ENCODE measurements around the gene GALNT12.

The GALNT12 gene

GRCh38 chr9:98805506-98806272 is 1.8 kb upstream of the GALNT12 start:
- no peak for DNase-seq

- no peak for DNase-seq
These were observed 955 bp upstream of the GALNT12 start for GRCh38 chr9:98806394-98807035.

- DNase-seq = peak; percentile 15
These were observed 335 bp downstream of the GALNT12 start for GRCh38 chr9:98807814-98808195.

- no peak for DNase-seq
These were observed 943 bp downstream of the GALNT12 start for GRCh38 chr9:98808411-98808815.

DNA sequence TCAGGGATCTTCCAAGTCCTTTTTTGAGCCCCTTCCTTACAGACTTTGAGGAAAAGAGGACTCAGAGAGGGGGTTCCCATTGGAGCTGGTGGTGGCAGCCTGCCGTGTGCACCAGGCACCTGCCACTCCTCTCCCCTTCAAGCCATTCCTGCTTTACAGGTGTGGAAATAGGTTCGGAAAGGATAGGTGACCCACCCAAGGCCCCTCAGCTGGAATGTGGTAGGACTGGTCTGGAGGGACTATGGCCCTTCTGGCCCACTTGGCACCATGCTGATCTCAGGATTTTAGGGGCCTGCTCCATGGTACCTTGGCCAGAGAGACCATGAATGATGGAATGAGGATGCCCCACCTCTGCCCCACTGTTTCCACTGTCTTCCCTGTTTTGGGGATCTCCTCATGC is 1.4 kb downstream of the GALNT12 start:
- DNase-seq = no peak

DNA sequence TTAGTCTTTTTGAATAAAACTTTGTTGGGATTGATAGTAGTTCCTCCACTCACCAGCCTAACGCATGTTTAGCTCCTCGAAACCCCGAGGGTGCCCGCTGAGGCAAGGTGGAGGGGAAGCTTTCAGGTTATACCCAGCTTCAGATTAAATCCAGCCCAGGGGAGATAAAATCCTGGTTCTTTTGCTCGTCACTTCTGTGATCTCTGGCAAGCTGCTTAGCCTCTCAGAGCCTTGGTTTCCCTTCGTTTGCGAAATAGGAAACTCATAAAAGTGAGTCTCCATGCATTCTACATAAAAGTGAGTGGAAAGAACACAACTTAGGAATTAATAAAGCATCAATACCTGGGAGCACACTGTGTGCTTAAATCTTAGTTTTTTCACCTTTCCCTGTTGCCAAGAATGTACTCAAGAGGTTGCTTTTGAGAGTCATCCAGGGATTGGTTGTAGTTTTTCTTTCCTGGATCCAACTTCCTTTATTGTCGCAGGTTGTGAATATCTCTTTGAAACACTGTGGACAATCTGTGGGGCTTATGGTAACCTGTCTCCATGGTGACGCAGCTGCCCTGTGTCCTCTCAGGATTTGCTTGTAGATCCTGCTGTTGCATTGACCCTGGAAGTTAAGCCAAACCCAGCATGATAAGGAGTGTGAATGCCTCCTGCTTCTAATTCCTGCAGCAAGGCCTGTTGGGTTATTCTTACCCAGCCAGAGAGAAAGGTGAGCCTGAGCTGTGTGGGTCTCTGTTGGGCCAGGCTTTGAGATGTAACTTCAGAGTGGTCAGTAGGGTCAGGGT is 2.0 kb downstream of the GALNT12 start:
- DNase-seq = no peak

- DNase-seq = no peak
These were observed 2.8 kb downstream of the GALNT12 start for GRCh38 chr9:98810102-98810842.

DNA sequence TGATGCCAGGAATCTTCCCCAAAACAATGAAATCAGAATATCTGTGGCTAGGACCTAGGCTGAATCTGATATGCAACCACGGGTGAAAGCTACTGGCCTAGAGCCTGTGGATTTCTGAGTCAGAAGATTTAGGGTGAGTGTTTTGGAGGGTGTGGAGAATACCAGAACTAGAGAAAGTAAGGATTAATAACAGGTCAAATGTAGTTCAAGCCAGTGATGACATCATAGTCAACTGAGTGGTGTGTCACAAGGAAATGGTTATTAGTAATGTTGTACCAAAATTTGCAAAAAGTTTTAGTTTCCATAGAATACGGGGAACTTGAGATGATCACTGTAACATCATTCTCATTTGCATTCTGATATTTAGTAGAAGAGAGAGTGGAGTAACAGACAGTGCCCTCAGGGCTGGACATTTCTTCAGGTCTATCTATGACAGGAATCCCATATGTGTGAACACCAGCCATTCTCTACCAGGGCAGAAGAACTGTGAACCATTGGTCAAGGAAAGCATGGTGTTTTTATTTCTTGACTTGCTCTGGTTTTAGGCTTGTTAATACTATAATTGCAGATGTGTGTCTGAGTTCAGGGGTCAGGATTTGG is 3.7 kb downstream of the GALNT12 start:
- DNase-seq = no peak

DNA sequence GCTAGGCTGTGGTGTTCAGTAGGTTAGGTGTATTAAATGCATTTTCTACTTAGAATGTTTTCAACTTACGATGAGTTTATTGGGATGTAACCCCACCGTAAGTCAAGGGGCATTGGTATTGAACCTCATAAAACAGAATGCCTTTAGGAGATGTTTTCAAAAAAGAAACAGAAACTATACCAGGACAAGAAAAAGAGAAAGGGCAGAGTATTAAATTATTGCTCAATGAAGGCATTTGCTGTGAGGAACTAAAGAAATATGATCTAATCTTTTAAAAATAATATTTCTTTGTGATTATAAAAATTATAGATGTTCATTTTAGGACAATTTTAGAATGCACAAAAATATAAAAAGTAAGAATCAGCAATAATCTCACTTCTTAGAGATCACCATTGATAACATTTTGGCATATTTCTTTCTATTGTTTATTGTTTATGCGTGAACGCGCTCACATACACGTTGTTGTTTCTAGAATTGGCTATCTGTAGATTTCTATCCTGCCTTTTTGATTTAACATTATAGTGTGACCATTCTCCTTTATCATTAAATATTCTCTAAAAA is 8.0 kb downstream of the GALNT12 start:
- no peak for DNase-seq

DNA sequence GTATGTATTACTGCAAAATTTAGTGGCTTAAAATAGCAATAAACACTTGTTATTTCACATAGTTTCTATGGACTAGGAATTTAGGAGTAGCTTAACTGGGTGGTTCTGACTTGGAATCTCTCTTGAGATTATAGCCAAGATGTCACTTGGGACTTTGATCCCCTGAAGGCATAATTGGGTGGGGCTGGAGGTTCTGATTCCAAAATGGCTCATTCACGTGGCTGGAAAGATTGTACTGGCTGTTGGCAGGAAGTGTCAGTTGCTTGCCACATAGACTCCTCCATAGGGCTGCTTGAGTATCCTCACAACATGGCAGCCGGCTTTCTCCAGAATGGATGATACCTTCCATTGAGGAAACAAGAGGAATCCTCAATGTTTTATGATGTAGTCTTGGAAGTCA is 11.3 kb downstream of the GALNT12 start:
- DNase-seq = no peak

DNA sequence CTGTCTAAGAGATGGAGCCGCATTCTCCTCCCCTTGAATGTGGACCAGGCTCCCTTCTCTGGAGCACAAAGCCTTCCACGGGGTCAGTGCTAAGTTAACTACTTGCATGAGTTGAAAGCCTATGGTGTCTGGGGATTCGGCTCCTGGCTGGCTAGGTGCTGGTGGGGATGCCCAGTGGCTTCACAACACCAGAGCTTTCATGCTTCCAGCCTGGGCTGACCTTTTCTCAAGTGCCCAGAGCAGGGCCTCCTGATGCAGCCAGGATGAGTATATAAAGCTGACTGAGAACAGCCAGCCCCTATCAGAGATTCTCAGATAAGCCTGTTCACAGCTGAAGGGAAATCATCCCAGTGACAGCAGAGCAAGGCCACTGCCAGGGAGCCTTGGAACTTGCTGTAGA is 11.8 kb downstream of the GALNT12 start:
- DNase-seq = no peak

DNA sequence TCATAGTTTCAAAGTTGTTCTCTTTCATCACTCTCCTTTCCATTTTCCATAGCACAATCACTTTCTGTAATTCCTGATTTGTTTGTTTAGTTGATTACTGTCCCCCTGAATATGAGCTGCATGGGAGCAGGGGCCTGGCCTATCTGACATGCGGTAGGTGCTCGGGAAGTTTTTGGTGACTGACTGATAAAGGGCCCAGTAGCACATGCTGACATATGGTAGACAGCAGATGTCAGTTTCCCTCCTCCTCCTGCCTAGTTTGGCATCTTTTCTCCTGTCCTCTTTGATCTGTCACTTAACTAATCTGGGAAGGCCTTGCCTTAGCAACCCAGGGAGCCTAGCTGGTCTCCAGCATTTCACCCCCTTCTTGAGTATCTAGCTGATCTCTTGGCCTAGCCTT is 14.4 kb downstream of the GALNT12 start:
- DNase-seq = no peak

- no peak for DNase-seq
These were observed 15.2 kb downstream of the GALNT12 start for GRCh38 chr9:98822661-98823060.

- no peak for DNase-seq
These were observed 16.3 kb downstream of the GALNT12 start for GRCh38 chr9:98823666-98824334.

DNA sequence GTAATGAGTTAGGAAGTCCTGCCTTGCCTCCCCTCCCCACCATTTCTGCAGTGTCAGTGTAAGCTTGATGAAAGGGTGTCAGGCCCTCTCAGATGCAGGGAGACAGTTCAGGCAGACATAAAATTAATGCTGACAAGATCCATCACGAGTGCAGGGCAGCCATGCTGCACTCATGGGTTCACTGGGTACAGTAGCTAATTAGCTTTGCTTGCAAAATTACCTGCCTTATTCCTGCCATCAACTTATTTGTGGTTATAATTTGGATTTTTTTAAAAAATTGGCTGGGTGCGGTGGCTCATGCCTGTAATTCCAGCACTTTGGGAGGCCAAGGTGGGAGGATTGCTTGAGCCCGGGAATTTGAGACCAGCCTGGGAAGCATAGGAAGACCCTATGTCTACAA is 17.9 kb downstream of the GALNT12 start:
- no peak for DNase-seq

DNA sequence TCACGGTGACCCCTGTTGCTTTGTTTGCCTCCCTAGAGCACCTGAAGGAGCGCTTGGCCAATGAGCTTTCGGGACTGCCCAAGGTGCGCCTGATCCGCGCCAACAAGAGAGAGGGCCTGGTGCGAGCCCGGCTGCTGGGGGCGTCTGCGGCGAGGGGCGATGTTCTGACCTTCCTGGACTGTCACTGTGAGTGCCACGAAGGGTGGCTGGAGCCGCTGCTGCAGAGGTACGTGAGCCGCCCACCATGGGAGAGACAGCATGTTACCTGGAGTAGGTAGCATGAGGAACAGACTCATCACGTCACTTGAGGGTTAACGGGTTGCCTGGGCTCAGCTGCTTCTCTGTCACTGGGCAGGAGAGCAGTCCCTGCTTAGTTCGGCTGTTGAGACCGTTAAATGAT is 19.2 kb downstream of the GALNT12 start:
- no peak for DNase-seq

- no peak for DNase-seq
These were observed 22.3 kb downstream of the GALNT12 start for GRCh38 chr9:98829766-98830165.

DNA sequence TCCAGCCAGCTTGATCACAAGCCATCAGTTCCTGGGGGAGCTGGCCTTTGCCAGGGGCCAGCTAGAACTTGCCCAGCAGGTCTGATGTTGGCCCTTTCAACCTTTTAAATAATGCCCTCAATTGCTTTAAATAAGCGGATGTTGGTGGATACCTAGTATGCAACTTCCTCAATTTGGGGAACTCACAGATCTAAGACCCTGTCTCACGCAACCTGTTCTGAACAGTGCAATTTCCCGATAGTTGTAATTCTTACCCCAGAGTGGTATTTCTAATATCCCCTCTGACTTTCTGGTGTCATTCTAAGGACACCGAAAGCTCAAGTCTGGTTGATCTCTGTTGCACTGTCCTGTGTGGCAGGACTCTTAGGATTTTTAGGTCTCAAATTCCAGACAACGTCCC is 23.1 kb downstream of the GALNT12 start:
- DNase-seq = no peak

GRCh38 chr9:98831696-98832095 is 24.2 kb downstream of the GALNT12 start:
- no peak for DNase-seq

DNA sequence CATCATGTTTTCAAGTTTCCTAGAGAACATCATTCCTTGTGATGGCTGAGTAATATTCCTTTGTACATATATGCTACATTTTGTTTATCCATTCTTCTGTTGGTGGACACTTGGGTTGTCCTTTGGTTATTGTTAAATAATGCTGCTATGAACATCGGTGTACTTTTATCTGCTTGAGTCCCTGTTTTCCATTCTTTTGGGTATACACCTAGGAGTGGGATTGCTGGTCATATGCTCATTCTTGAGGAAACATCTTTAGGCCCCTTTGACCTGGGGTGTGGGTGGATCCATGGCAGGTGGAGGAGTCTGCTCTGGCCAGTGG is 25.3 kb downstream of the GALNT12 start:
- no peak for DNase-seq

GRCh38 chr9:98833090-98833956 is 25.9 kb downstream of the GALNT12 start:
- no peak for DNase-seq
